Activated naive CD8-positive, alpha-beta T cell treated with anti-CD3 and anti-CD28 coated beads, Interleukin-2, amount 50 U/mL, for 24 hours (primary cell): ENCODE data around the gene GRB7.
"Not testable (repeated sequence)": the region's sequence is repeated elsewhere in the genome, so short reads cannot be mapped to it uniquely, and the experiment has no call there.

Source experiments
- ATAC-seq: fragments of 150-1000 bp; cut with Tn5 transposase; one replicate; pipeline ENCODE4 v1.10.0; 2021
- DNase-seq: peaks from one replicate; pipeline ENCODE4 v3.0.0; 2021
- H3K27ac Mint-ChIP-seq: one replicate; pipeline ENCODE4 v1.8.0; 2021; ENCODE audit warnings: mild to moderate bottlenecking, mixed read lengths
- H3K27me3 Mint-ChIP-seq: one replicate; pipeline ENCODE4 v1.8.0; 2021; ENCODE audit warnings: mixed read lengths
- H3K36me3 Mint-ChIP-seq: one replicate; pipeline ENCODE4 v1.8.0; 2021; ENCODE audit warnings: low read depth, mixed read lengths
- H3K4me1 Mint-ChIP-seq: one replicate; pipeline ENCODE4 v1.8.0; 2021; ENCODE audit warnings: mixed read lengths
- H3K4me3 Mint-ChIP-seq: one replicate; pipeline ENCODE4 v1.8.0; 2021; ENCODE audit warnings: mild to moderate bottlenecking, moderate library complexity, mixed read lengths
- H3K9me3 Mint-ChIP-seq: one replicate; pipeline ENCODE4 v1.8.0; 2021; ENCODE audit warnings: mixed read lengths

Gene GRB7

DNA sequence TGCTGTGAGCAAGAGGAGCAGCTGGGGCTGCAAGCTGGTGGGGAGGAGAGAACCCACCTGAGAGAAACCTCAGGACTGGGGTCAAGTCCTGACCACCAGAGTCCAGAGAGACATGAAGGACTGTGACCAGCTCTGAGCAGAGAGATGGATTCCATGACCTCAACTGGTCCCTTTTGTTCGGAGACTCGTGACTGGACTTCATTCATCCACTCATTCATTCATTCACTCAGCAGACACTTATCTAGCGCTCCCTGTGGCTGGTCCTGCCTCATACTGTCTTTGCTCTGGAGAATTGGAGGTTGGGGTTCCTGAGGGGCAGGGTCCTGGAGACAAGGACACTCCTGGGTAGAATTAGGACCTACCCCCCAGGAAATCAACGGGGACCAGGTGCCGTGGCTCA is 33.8 kb upstream of the GRB7 start:
- peaks cover 27% of the 10 kb centered on the region for H3K27me3 Mint-ChIP-seq
- H3K4me3 Mint-ChIP-seq = no peak overlapping the region
- H3K27ac Mint-ChIP-seq = no peak overlapping the region
- no peaks in the 10 kb centered on the region for H3K36me3 Mint-ChIP-seq
- ATAC-seq (no peak), DNase-seq (no peak)
- H3K9me3 Mint-ChIP-seq = no peaks in the 10 kb centered on the region
- H3K4me1 Mint-ChIP-seq = peaks cover 18% of the 10 kb centered on the region

DNA sequence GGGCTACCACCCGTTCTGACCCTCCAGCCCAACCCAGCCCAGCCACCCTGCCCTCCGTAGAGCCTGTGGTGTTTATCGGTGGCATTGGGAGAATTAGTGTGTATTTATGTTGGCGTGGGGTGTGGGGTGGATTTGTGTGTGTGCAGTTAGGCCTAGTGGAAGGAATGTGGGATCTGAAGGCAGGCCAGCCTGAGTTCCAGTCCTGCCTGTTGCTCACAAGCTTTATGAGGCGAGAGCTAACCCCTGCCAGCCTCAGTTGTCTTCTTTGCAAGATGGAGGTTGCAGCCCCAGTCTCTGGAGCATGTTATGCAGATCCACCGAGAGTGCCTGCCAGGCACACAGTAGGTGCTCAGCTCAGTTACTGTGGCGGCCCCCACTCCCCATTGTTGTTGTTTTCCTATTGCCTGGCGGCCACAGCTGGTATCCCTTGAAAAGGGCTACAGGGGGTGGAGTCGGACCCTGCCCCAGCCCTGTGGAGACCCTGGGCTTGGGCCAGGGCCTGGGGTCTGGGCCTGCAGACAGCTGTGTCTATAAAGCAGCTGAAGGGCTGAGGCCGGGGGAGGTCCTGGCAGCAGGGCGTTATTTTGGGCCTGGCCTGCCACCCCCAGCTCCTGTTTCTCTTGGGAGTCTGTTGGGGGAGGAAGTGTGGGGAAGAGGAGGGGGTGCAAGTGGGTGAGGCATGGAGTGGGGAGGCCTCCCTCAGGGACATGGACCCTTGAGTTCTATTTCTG is 32.8 kb upstream of the GRB7 start:
- H3K4me3 Mint-ChIP-seq = no peak overlapping the region
- ATAC-seq (peak; percentile 20), DNase-seq (no peak)
- no peaks in the 10 kb centered on the region for H3K9me3 Mint-ChIP-seq
- H3K4me1 Mint-ChIP-seq = peaks cover 13% of the 10 kb centered on the region
- peaks cover 18% of the 10 kb centered on the region for H3K27me3 Mint-ChIP-seq
- no peaks in the 10 kb centered on the region for H3K36me3 Mint-ChIP-seq
- no peak overlapping the region for H3K27ac Mint-ChIP-seq

GRCh38 chr17:39705786-39706348 is 31.9 kb upstream of the GRB7 start:
- DNase-seq (no peak), ATAC-seq (no peak)
- no peak overlapping the region for H3K4me3 Mint-ChIP-seq
- H3K27ac Mint-ChIP-seq = no peak overlapping the region
- H3K27me3 Mint-ChIP-seq = peaks cover 13% of the 10 kb centered on the region
- no peaks in the 10 kb centered on the region for H3K36me3 Mint-ChIP-seq
- H3K9me3 Mint-ChIP-seq = no peaks in the 10 kb centered on the region
- peaks cover 13% of the 10 kb centered on the region for H3K4me1 Mint-ChIP-seq

GRCh38 chr17:39706383-39706782 is 31.4 kb upstream of the GRB7 start:
- ATAC-seq (no peak), DNase-seq (no peak)
- H3K4me1 Mint-ChIP-seq = peaks cover 13% of the 10 kb centered on the region
- H3K27me3 Mint-ChIP-seq = peaks cover 7% of the 10 kb centered on the region
- no peaks in the 10 kb centered on the region for H3K36me3 Mint-ChIP-seq
- H3K9me3 Mint-ChIP-seq = no peaks in the 10 kb centered on the region
- H3K4me3 Mint-ChIP-seq = no peak overlapping the region
- no peak overlapping the region for H3K27ac Mint-ChIP-seq

GRCh38 chr17:39706921-39707337 is 30.8 kb upstream of the GRB7 start:
- H3K4me1 Mint-ChIP-seq = peaks cover 13% of the 10 kb centered on the region
- no peak overlapping the region for H3K27ac Mint-ChIP-seq
- no peaks in the 10 kb centered on the region for H3K36me3 Mint-ChIP-seq
- no peaks in the 10 kb centered on the region for H3K9me3 Mint-ChIP-seq
- peaks cover 3% of the 10 kb centered on the region for H3K27me3 Mint-ChIP-seq
- ATAC-seq (no peak), DNase-seq (no peak)
- no peak overlapping the region for H3K4me3 Mint-ChIP-seq

GRCh38 chr17:39709319-39709997 is 28.3 kb upstream of the GRB7 start:
- H3K36me3 Mint-ChIP-seq = no peaks in the 10 kb centered on the region
- H3K4me3 Mint-ChIP-seq = no peak overlapping the region
- no peaks in the 10 kb centered on the region for H3K9me3 Mint-ChIP-seq
- ATAC-seq = no peak
- H3K27me3 Mint-ChIP-seq = no peaks in the 10 kb centered on the region
- H3K4me1 Mint-ChIP-seq = peaks cover 8% of the 10 kb centered on the region
- DNase-seq = no peak
- H3K27ac Mint-ChIP-seq = no peak overlapping the region

DNA sequence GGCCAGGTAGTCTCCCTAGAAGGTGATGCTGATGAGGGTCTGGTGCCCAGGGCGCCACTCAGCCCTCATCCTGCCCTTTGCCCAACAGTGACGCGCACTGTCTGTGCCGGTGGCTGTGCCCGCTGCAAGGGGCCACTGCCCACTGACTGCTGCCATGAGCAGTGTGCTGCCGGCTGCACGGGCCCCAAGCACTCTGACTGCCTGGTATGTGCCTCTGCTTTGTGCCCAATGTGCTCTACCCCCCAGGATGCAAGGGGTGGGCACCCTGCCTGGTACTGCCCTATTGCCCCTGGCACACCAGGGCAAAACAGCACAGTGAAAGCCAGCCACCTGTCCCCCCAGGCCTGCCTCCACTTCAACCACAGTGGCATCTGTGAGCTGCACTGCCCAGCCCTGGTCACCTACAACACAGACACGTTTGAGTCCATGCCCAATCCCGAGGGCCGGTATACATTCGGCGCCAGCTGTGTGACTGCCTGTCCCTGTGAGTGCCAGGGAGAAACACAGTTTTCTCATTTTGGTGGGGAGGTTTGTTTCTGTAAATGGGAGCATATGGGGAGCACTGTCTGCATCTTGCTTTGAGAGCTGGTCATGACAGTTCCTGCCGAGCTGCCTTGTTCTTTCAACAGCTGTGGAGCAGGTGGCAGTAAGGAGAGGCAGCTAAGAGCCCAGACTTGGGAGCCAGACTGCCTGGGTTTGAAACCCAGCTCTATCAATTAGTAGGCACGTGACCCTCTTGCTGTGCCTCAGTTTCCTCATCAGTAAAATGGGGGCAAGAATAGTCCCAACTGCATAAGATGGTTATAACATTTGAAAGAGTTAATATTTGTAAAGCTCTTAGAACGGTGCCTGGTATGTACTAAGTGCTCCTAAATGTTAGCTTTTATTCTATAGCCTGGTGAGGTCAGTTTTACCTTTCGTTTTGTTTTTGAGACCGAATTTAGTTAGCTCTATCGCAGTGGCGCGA is 27.5 kb upstream of the GRB7 start:
- Mint-ChIP-seq H3K4me3 (no peak overlapping the region), H3K27ac (no peak overlapping the region), H3K4me1 (peaks cover 8% of the 10 kb centered on the region), H3K27me3 (no peaks in the 10 kb centered on the region), H3K9me3 (no peaks in the 10 kb centered on the region), H3K36me3 (no peaks in the 10 kb centered on the region)
- no peak for ATAC-seq
- DNase-seq = no peak

DNA sequence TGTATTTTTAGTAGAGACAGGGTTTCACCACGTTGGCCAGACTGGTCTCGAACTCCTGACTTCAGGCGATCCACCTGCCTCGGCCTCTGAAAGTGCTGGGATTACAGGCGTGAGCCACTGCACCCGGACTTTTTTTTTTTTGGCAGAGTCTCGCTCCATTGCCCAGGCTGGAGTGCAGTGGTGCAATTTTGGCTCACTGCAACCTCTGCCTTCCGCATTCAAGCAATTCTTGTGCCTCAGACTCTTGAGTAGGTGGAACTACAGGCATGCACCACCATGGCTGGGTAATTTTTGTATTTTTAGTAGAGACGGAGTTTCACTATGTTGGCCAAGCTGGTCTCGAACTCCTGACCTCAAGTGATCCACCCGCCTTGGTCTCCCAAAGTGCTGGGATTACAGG is 26.7 kb upstream of the GRB7 start:
- not testable (repeated sequence) for ATAC-seq, H3K36me3 Mint-ChIP-seq, H3K27me3 Mint-ChIP-seq, H3K4me3 Mint-ChIP-seq, H3K4me1 Mint-ChIP-seq, H3K27ac Mint-ChIP-seq, H3K9me3 Mint-ChIP-seq, DNase-seq

DNA sequence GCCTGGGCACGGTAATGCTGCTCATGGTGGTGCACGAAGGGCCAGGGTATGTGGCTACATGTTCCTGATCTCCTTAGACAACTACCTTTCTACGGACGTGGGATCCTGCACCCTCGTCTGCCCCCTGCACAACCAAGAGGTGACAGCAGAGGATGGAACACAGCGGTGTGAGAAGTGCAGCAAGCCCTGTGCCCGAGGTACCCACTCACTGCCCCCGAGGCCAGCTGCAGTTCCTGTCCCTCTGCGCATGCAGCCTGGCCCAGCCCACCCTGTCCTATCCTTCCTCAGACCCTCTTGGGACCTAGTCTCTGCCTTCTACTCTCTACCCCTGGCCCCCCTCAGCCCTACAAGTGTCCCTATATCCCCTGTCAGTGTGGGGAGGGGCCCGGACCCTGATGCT is 25.9 kb upstream of the GRB7 start:
- Mint-ChIP-seq H3K9me3 (no peaks in the 10 kb centered on the region), H3K4me1 (peaks cover 6% of the 10 kb centered on the region), H3K27me3 (no peaks in the 10 kb centered on the region), H3K36me3 (no peaks in the 10 kb centered on the region), H3K27ac (no peak overlapping the region), H3K4me3 (no peak overlapping the region)
- DNase-seq = no peak
- ATAC-seq = no peak

- DNase-seq = no peak
- no peaks in the 10 kb centered on the region for H3K4me1 Mint-ChIP-seq
- ATAC-seq = no peak
- no peak overlapping the region for H3K27ac Mint-ChIP-seq
- H3K36me3 Mint-ChIP-seq = no peaks in the 10 kb centered on the region
- H3K9me3 Mint-ChIP-seq = no peaks in the 10 kb centered on the region
- no peaks in the 10 kb centered on the region for H3K27me3 Mint-ChIP-seq
- H3K4me3 Mint-ChIP-seq = no peak overlapping the region
These were observed 23.5 kb upstream of the GRB7 start for GRCh38 chr17:39714234-39714633.

DNA sequence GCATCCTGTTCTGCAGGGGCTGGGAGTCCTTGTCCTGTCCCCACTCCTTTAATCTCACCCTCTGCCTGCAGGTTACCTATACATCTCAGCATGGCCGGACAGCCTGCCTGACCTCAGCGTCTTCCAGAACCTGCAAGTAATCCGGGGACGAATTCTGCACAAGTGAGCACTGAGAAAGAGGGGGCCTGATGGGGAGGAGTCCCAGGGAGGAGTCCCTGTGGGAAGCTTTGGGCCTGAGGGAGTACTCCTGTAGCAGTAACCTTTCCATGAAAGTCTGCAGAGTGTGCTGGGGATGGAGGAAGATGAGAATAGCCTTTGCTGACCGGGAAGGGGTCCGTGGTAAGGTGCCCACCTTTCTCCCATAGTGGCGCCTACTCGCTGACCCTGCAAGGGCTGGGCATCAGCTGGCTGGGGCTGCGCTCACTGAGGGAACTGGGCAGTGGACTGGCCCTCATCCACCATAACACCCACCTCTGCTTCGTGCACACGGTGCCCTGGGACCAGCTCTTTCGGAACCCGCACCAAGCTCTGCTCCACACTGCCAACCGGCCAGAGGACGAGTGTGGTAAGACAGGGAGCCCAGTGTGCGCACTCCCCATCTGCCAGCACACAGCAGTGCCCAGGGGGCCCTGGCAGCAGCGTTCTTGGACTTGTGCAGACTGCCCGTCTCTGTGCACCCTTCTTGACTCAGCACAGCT is 22.2 kb upstream of the GRB7 start:
- no peaks in the 10 kb centered on the region for H3K9me3 Mint-ChIP-seq
- DNase-seq = no peak
- no peaks in the 10 kb centered on the region for H3K36me3 Mint-ChIP-seq
- no peak overlapping the region for H3K27ac Mint-ChIP-seq
- H3K27me3 Mint-ChIP-seq = no peaks in the 10 kb centered on the region
- no peaks in the 10 kb centered on the region for H3K4me1 Mint-ChIP-seq
- ATAC-seq = no peak
- H3K4me3 Mint-ChIP-seq = no peak overlapping the region

GRCh38 chr17:39716073-39716818 is 21.5 kb upstream of the GRB7 start:
- Mint-ChIP-seq H3K27ac (no peak overlapping the region), H3K36me3 (no peaks in the 10 kb centered on the region), H3K4me1 (no peaks in the 10 kb centered on the region), H3K27me3 (no peaks in the 10 kb centered on the region), H3K9me3 (no peaks in the 10 kb centered on the region), H3K4me3 (no peak overlapping the region)
- ATAC-seq = no peak
- DNase-seq = no peak

DNA sequence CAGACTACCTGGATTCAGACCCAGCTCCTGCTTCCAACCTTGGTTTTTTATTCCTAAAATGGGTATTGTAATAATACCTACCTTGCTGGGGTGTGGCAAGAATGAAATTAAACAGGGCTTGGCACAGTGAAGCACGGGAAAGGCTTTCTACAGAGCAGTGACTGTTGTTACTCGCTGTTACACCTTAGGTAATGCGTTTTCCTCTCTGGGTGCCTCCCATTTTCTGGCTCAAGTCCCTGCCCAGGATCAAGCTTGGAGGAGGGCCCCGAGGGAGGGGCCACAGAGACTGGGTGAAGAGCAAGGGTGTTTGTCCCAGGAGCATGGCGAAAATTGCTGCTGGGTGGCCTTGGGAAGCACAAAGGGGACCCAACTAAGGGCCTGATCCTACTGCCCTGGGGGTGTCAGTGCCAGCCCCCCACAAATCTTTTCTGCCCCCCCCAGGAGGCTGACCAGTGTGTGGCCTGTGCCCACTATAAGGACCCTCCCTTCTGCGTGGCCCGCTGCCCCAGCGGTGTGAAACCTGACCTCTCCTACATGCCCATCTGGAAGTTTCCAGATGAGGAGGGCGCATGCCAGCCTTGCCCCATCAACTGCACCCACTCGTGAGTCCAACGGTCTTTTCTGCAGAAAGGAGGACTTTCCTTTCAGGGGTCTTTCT is 20.7 kb upstream of the GRB7 start:
- Mint-ChIP-seq H3K36me3 (no peaks in the 10 kb centered on the region), H3K9me3 (no peaks in the 10 kb centered on the region), H3K27ac (no peak overlapping the region), H3K4me1 (no peaks in the 10 kb centered on the region), H3K27me3 (no peaks in the 10 kb centered on the region), H3K4me3 (no peak overlapping the region)
- DNase-seq (no peak), ATAC-seq (no peak)
